Measurements from ENCODE around the gene EYS. TPM values are rescaled to one million over a fixed set of nuclear protein-coding genes. Genes with fewer than 3 reads are reported as not detected.

Gene EYS
- total RNA-seq, 6 experiments from 2014 or later, result 0.18 TPM; not detected in 5

DNA sequence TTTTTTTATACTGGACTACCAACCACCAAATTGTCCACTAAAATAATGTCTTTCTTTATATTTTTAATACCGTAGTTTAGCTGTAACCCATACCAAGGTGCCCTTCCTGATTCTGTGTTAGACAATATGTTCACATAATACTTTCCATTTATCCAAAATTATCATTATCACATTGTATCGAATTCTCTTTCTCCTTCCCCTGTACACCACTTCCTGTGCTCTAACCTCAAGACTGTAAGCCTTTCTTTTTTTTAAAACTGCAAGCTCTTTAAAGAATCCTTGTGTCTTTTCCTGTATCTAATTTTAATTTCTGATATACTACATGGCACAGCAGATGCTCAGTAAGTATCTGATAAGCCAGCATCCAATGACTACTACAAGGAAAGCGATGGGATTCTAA is 917.5 kb downstream of the EYS start:
- Mint-ChIP-seq H3K27ac (no peak overlapping the region), H3K36me3 (ENCODE audit: low read depth) (no peaks in the 10 kb centered on the region), H3K27me3 (ENCODE audit: insufficient read depth) (no peaks in the 10 kb centered on the region), H3K4me3 (no peak overlapping the region), H3K9me3 (peaks cover 38% of the 10 kb centered on the region), H3K4me1 (ENCODE audit: low read depth) (no peaks in the 10 kb centered on the region)
- no peak for DNase-seq
- TF ChIP-seq, protein P1, sequence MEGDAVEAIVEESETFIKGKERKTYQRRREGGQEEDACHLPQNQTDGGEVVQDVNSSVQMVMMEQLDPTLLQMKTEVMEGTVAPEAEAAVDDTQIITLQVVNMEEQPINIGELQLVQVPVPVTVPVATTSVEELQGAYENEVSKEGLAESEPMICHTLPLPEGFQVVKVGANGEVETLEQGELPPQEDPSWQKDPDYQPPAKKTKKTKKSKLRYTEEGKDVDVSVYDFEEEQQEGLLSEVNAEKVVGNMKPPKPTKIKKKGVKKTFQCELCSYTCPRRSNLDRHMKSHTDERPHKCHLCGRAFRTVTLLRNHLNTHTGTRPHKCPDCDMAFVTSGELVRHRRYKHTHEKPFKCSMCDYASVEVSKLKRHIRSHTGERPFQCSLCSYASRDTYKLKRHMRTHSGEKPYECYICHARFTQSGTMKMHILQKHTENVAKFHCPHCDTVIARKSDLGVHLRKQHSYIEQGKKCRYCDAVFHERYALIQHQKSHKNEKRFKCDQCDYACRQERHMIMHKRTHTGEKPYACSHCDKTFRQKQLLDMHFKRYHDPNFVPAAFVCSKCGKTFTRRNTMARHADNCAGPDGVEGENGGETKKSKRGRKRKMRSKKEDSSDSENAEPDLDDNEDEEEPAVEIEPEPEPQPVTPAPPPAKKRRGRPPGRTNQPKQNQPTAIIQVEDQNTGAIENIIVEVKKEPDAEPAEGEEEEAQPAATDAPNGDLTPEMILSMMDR (IDR thresholded peaks at IDR 0.05), result no peak

DNA sequence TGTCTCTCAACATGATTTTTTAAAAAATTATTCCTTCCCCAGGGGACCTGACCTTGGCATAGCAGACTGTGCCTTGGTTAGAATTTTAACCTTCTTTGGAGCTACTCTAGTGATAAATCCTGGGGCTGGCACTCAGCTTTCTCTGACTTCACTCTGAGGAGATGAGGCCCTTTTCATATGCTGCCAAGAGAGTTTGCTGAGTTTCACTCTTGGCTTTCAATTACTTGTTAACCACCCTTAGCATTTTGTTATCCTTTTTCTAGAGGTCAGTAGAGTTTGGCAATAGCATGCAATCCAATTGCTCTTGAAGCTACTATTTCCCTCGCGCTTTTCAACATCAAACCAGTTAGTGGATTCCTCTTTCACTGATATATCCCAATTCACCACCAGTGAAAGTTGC is 920.3 kb downstream of the EYS start:
- H3K27ac Mint-ChIP-seq, result no peak overlapping the region
- peaks cover 44% of the 10 kb centered on the region for H3K9me3 Mint-ChIP-seq
- no peak overlapping the region for H3K4me3 Mint-ChIP-seq
- no peaks in the 10 kb centered on the region for H3K27me3 Mint-ChIP-seq (ENCODE audit: insufficient read depth)
- TF ChIP-seq, protein P1 (IDR thresholded peaks at IDR 0.05), result no peak
- H3K36me3 Mint-ChIP-seq (ENCODE audit: low read depth), result no peaks in the 10 kb centered on the region
- no peaks in the 10 kb centered on the region for H3K4me1 Mint-ChIP-seq (ENCODE audit: low read depth)
- DNase-seq, result no peak

GRCh38 chr6:64782877-64783276 is 924.1 kb downstream of the EYS start:
- DNase-seq, result no peak
- no peaks in the 10 kb centered on the region for H3K36me3 Mint-ChIP-seq (ENCODE audit: low read depth)
- H3K27me3 Mint-ChIP-seq (ENCODE audit: insufficient read depth), result no peaks in the 10 kb centered on the region
- peaks cover 36% of the 10 kb centered on the region for H3K9me3 Mint-ChIP-seq
- TF ChIP-seq, protein P1 (IDR thresholded peaks at IDR 0.05), result no peak
- H3K4me1 Mint-ChIP-seq (ENCODE audit: low read depth), result no peaks in the 10 kb centered on the region
- H3K4me3 Mint-ChIP-seq, result no peak overlapping the region
- no peak overlapping the region for H3K27ac Mint-ChIP-seq

GRCh38 chr6:64777941-64778785 is 928.9 kb downstream of the EYS start:
- peaks cover 24% of the 10 kb centered on the region for H3K9me3 Mint-ChIP-seq
- TF ChIP-seq, protein P1 (IDR thresholded peaks at IDR 0.05), result no peak
- H3K4me3 Mint-ChIP-seq, result no peak overlapping the region
- no peak for DNase-seq
- no peaks in the 10 kb centered on the region for H3K36me3 Mint-ChIP-seq (ENCODE audit: low read depth)
- H3K4me1 Mint-ChIP-seq (ENCODE audit: low read depth), result no peaks in the 10 kb centered on the region
- no peak overlapping the region for H3K27ac Mint-ChIP-seq
- no peaks in the 10 kb centered on the region; the same call in 1 of the 2 replicates for H3K27me3 Mint-ChIP-seq (ENCODE audit: insufficient read depth)

DNA sequence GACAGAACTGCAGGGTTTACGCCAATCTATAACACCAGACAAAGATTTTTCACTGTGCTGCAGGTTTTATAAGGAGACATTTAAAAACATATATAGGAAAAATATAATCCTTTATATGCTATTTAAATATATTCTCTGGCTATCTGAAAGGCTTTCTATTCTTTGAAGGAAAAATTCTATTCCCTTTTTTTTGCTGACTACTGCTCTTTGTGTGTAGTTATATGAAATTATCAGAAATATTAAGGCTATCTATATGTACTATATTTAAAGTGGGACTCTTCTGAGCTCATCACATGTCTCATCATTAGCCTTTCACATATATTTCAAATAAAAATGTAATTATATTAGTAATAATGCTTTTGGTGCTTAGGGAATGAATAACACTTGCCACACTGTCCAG is 930.7 kb downstream of the EYS start:
- DNase-seq, result no peak
- H3K4me3 Mint-ChIP-seq, result no peak overlapping the region
- TF ChIP-seq, protein P1 (IDR thresholded peaks at IDR 0.05), result no peak
- H3K4me1 Mint-ChIP-seq (ENCODE audit: low read depth), result no peaks in the 10 kb centered on the region
- H3K9me3 Mint-ChIP-seq, result peaks cover 27% of the 10 kb centered on the region
- no peaks in the 10 kb centered on the region for H3K36me3 Mint-ChIP-seq (ENCODE audit: low read depth)
- H3K27me3 Mint-ChIP-seq (ENCODE audit: insufficient read depth), result no peaks in the 10 kb centered on the region; the same call in 1 of the 2 replicates
- H3K27ac Mint-ChIP-seq, result no peak overlapping the region

Data from HFFc6 (cell line).